GM23338 (cell line): Measurements from ENCODE around the gene PDE6A.

Source experiments
- CTCF ChIP-seq, 2 experiments: fragments of 200-600 bp in 1 of 2; sonication (generic) in 1 of 2; conservative IDR thresholded peaks; 2 replicates each; pipeline versions ENCODE4 v1.5.1 to v1.6.1; 2016 to 2017; ENCODE audit warnings: antibody characterized with exemption in 2 of 2, low read depth in 2 of 2, mild to moderate bottlenecking in 2 of 2, moderate library complexity in 1 of 2
- EZH2 ChIP-seq: fragments of 200-600 bp; sonication (generic); IDR thresholded peaks from one replicate; pipeline ENCODE4 v1.8.0; 2017; ENCODE audit warnings: antibody characterized with exemption, mild to moderate bottlenecking, low read depth; ENCODE audit not compliant: unreplicated experiment
- EZH2phosphoT487 ChIP-seq: fragments of 200-600 bp; sonication (generic); IDR thresholded peaks from one replicate; pipeline ENCODE4 v1.8.1; 2018; ENCODE audit warnings: antibody characterized with exemption; ENCODE audit not compliant: unreplicated experiment

GRCh38 chr5:149886060-149886459 is 58.5 kb downstream of the PDE6A start:
- no peak for TF ChIP-seq CTCF (conservative IDR thresholded peaks at IDR 0.05; ENCODE audit: low read depth in 2 of 2)
- no peak for TF ChIP-seq EZH2phosphoT487
- TF ChIP-seq EZH2, result no peak
